Suprapubic skin (tissue), 4 donors: ENCODE results near the gene ZBTB22. TPM values are rescaled to one million over a fixed set of nuclear protein-coding genes. Genes with fewer than 3 reads are reported as not detected.

Experiments
- DNase-seq, 2 donors: peaks; one replicate each; pipeline ENCODE4 v3.0.0-alpha.2; 2019; ENCODE audit warnings: low spot score in 2 of 2
- H3K27ac ChIP-seq: fragments of 200-600 bp; sonication (generic); one replicate; pipeline ENCODE4 v1.5.1; 2019
- H3K27me3 ChIP-seq: fragments of 200-600 bp; sonication (generic); one replicate; pipeline ENCODE4 v1.5.1; 2019
- H3K36me3 ChIP-seq: fragments of 200-600 bp; sonication (generic); one replicate; pipeline ENCODE4 v1.5.1; 2019
- H3K4me1 ChIP-seq: fragments of 200-600 bp; sonication (generic); one replicate; pipeline ENCODE4 v1.5.1; 2019
- H3K4me3 ChIP-seq: fragments of 200-600 bp; sonication (generic); one replicate; pipeline ENCODE4 v1.5.1; 2019; ENCODE audit warnings: mild to moderate bottlenecking
- H3K9me3 ChIP-seq: fragments of 200-600 bp; sonication (generic); one replicate; pipeline ENCODE4 v1.5.1; 2019
- EP300 ChIP-seq: sonication (generic); formaldehyde crosslinking; IDR thresholded peaks from one replicate; pipeline ENCODE4 v1.6.1; 2017; ENCODE audit warnings: antibody characterized with exemption
- POLR2A ChIP-seq, 2 donors: fragments of 450-650 bp; IDR thresholded peaks; one replicate each; pipeline ENCODE4 v1.6.1; 2017; ENCODE audit warnings: antibody characterized with exemption in 2 of 2, mild to moderate bottlenecking in 2 of 2, moderate library complexity in 2 of 2
- POLR2AphosphoS5 ChIP-seq, 3 donors: sonication (generic); formaldehyde crosslinking; IDR thresholded peaks; one replicate each; pipeline ENCODE4 v1.6.1; 2017; ENCODE audit warnings: antibody characterized with exemption in 3 of 3
- WGBS: methylation state at CpG from one replicate; pipeline ENCODE4 v1.1.5; 2018; 5-methylcytosine and 5-hydroxymethylcytosine counted together
- total RNA-seq, 4 donors: library from RNA; depleted of rRNA; stranded (reverse); fragments of >200 nt; gene quantifications; one replicate each; pipeline ENCODE4 v1.1.0, GENCODE V29; 2016
- TF ChIP-seq, protein P1 (sequence below), 2 donors: fragments of 200-600 bp in 1 of 2; fragments of 450-650 bp in 1 of 2; sonication (generic) in 1 of 2; IDR thresholded peaks; one replicate each; pipeline ENCODE4 v1.5.1; 2016 to 2019; ENCODE audit warnings: antibody characterized with exemption in 2 of 2, mild to moderate bottlenecking in 1 of 2, moderate library complexity in 1 of 2

Gene ZBTB22
- total RNA-seq, 4 donors from 2014 or later = 32.1 to 36.8 (median 33.4) TPM

DNA sequence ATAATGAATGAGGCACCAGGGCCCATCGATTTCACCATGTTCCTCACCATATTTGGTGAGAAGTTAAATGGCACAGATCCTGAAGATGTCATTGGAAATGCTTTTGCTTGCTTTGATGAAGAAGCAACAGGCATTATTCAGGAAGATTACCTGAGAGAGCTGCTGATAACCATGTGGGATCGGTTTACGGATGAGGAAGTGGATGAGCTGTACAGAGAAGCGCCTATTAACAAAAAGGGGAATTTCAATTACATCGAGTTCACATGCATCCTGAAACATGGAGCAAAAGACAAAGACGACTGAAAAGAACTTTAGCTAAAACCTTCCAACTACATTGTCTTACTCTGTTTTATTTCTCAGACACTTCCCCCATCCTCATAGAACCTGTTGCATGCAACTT, 21.6 kb upstream of the ZBTB22 start:
- Histone ChIP-seq H3K27me3 (no peaks in the 10 kb centered on the region), H3K27ac (no peak overlapping the region), H3K4me3 (no peak overlapping the region), H3K4me1 (no peaks in the 10 kb centered on the region), H3K9me3 (no peaks in the 10 kb centered on the region), H3K36me3 (no peaks in the 10 kb centered on the region)
- DNase-seq = no peak
- WGBS = 81% methylated on average over 6 of the region's 6 CpGs
- no peak for TF ChIP-seq POLR2AphosphoS5 (IDR thresholded peaks at IDR 0.05)
- no peak for TF ChIP-seq POLR2A (IDR thresholded peaks at IDR 0.05)
- TF ChIP-seq, protein P1, sequence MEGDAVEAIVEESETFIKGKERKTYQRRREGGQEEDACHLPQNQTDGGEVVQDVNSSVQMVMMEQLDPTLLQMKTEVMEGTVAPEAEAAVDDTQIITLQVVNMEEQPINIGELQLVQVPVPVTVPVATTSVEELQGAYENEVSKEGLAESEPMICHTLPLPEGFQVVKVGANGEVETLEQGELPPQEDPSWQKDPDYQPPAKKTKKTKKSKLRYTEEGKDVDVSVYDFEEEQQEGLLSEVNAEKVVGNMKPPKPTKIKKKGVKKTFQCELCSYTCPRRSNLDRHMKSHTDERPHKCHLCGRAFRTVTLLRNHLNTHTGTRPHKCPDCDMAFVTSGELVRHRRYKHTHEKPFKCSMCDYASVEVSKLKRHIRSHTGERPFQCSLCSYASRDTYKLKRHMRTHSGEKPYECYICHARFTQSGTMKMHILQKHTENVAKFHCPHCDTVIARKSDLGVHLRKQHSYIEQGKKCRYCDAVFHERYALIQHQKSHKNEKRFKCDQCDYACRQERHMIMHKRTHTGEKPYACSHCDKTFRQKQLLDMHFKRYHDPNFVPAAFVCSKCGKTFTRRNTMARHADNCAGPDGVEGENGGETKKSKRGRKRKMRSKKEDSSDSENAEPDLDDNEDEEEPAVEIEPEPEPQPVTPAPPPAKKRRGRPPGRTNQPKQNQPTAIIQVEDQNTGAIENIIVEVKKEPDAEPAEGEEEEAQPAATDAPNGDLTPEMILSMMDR (IDR thresholded peaks at IDR 0.05) = no peak
- no peak for TF ChIP-seq EP300

DNA sequence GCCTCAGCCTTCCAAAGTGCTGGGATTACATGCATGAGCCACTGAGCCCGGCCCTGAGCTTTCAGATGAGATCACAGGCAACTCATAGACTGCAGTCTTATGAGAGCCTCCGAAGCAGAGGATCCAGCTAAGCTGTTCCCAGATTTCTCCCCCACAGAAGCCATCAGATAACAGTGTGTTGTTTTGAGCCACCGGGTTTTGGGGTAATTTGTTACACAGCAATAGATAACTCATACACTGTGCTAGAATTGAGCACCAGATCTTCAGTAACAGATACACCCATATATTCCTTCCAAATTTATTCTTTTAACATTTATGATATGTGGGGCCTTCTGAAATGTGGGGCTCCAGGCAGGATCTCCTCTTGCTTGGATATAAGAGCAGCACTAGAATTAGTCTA, 19.0 kb upstream of the ZBTB22 start:
- no peaks in the 10 kb centered on the region for H3K9me3 ChIP-seq
- H3K4me1 ChIP-seq = no peaks in the 10 kb centered on the region
- H3K27ac ChIP-seq = no peak overlapping the region
- no peak for TF ChIP-seq POLR2A (IDR thresholded peaks at IDR 0.05)
- TF ChIP-seq, protein P1 (IDR thresholded peaks at IDR 0.05) = no peak
- no peak for TF ChIP-seq EP300
- no peak for TF ChIP-seq POLR2AphosphoS5 (IDR thresholded peaks at IDR 0.05)
- no peak for DNase-seq
- no peaks in the 10 kb centered on the region for H3K27me3 ChIP-seq
- H3K36me3 ChIP-seq = no peaks in the 10 kb centered on the region
- no peak overlapping the region for H3K4me3 ChIP-seq
- 100% methylated on average over 1 of the region's 3 CpGs for WGBS

DNA sequence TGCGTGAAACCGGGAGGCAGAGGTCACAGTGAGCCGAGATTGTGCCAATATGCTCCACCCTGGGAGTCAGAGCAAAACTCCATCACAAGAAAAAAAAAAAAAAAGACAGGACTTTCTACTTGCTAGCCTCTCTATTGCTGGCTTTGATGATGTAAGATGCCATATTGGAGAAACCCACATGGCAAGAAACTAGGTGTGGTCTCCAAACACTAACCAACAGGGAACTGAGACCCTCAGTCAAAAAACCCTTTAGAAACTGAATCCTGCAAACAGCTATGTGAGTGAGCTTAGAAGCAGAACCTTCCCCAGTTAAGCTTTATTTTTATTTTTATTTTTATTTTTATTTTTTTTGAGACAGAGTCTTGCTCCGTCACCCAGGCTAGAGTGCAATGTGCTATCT, 18.4 kb upstream of the ZBTB22 start:
- TF ChIP-seq POLR2A (IDR thresholded peaks at IDR 0.05) = no peak
- TF ChIP-seq EP300 = no peak
- TF ChIP-seq, protein P1 (IDR thresholded peaks at IDR 0.05) = no peak
- no peak for TF ChIP-seq POLR2AphosphoS5 (IDR thresholded peaks at IDR 0.05)
- whole genome bisulfite sequencing = 60% methylated on average over 4 of the region's 4 CpGs

DNA sequence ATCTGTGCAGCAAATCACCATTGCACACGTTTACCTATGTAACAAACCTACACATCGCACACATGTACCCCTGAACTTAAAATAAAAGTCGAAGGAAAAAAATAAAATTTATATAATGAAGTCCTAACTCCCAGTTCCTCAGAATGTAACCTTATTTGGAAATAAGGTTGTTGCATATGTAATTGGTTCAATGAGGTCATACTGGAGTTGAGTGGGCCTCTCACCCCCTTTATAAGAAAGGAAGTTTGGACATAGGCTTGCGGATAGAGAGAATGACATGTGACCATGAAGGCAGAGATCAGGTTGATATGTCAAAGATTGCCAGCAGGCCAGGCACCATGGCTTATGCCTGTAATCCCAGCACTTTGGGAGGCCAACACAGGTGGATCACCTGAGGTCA, 16.1 kb upstream of the ZBTB22 start:
- Histone ChIP-seq H3K9me3 (no peaks in the 10 kb centered on the region), H3K4me3 (no peak overlapping the region), H3K36me3 (no peaks in the 10 kb centered on the region), H3K27ac (no peak overlapping the region), H3K27me3 (no peaks in the 10 kb centered on the region), H3K4me1 (no peaks in the 10 kb centered on the region)
- 82% methylated on average over 4 of the region's 4 CpGs for WGBS
- no peak for DNase-seq
- TF ChIP-seq POLR2A (IDR thresholded peaks at IDR 0.05) (no peak), EP300 (no peak), POLR2AphosphoS5 (IDR thresholded peaks at IDR 0.05) (no peak)
- TF ChIP-seq, protein P1 (IDR thresholded peaks at IDR 0.05) = no peak

More for the DNA sequence above, 18.4 kb upstream of the ZBTB22 start:
- H3K9me3 ChIP-seq = no peaks in the 10 kb centered on the region
- no peaks in the 10 kb centered on the region for H3K4me1 ChIP-seq
- no peak overlapping the region for H3K4me3 ChIP-seq
- no peaks in the 10 kb centered on the region for H3K27me3 ChIP-seq
- DNase-seq = no peak
- no peak overlapping the region for H3K27ac ChIP-seq
- H3K36me3 ChIP-seq = no peaks in the 10 kb centered on the region

DNA sequence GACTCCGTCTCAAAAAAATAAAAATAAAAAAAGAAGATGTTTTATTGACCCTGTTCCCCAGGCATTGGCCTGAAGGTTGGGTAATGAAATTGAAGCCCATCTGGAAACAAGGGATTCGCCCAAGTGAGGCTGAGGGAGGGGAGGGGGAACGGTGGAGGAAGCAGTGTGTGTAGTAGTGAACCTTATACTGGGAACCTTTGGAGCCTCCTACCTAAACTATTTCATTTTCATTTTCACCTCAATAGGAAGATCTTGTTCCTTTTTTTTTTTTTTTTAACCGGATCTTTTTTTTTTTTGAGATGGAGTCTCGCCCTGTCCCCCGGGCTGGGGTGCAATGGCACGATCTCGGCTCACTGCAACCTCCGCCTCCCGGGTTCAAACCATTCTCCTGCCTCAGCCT, 13.2 kb upstream of the ZBTB22 start:
- no peaks in the 10 kb centered on the region for H3K9me3 ChIP-seq
- H3K36me3 ChIP-seq = no peaks in the 10 kb centered on the region
- H3K4me1 ChIP-seq = no peaks in the 10 kb centered on the region
- no peak for TF ChIP-seq POLR2AphosphoS5 (IDR thresholded peaks at IDR 0.05)
- TF ChIP-seq EP300 = no peak
- TF ChIP-seq POLR2A (IDR thresholded peaks at IDR 0.05) = no peak
- no peak overlapping the region for H3K27ac ChIP-seq
- H3K27me3 ChIP-seq = no peaks in the 10 kb centered on the region
- 84% methylated on average over 10 of the region's 10 CpGs for WGBS
- no peak for DNase-seq
- no peak overlapping the region for H3K4me3 ChIP-seq

DNA sequence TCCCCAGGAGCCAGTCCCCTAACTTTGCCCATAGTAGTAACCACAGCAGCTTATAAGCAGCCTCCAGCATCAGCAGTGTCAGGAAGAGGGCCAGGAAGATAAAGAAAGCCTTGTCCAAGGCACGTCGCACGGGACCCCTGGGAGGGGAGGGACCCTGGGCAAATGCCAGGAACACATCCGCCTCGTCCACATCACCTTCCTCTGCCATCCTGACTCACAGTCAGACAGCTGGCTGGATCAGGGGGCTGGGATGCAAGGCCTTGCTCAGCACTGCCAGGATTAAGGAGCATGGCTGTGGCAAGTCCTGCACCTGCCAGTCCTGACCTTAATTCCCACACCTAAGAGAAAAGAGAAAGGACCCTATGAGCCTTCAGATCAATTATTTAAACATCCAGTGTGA, 11.5 kb upstream of the ZBTB22 start:
- WGBS = no CpG with 5 or more reads among the region's 5 CpGs
- TF ChIP-seq POLR2AphosphoS5 (IDR thresholded peaks at IDR 0.05) (no peak), EP300 (no peak), POLR2A (IDR thresholded peaks at IDR 0.05) (no peak)
- TF ChIP-seq, protein P1 (IDR thresholded peaks at IDR 0.05) = no peak
- no peak overlapping the region for H3K27ac ChIP-seq
- no peak overlapping the region for H3K4me3 ChIP-seq
- DNase-seq = no peak
- peaks cover 2% of the 10 kb centered on the region for H3K4me1 ChIP-seq
- H3K27me3 ChIP-seq = no peaks in the 10 kb centered on the region
- H3K9me3 ChIP-seq = no peaks in the 10 kb centered on the region
- no peaks in the 10 kb centered on the region for H3K36me3 ChIP-seq
